DOHH2 (cell line): ENCODE measurements around the gene REL.

ENCODE experiments used
- CTCF ChIP-seq: fragments of 200-600 bp; sonication (generic); IDR thresholded peaks from one replicate; pipeline ENCODE4 v1.5.1; 2014; ENCODE audit warnings: antibody characterized with exemption, mild to moderate bottlenecking, low read depth, low read length; ENCODE audit not compliant: poor library complexity, severe bottlenecking
- EZH2phosphoT487 ChIP-seq: fragments of 200-600 bp; sonication (generic); IDR thresholded peaks from 2 replicates; pipeline ENCODE4 v1.6.1; 2017; ENCODE audit warnings: borderline replicate concordance, mild to moderate bottlenecking, antibody characterized with exemption, low read length, moderate library complexity, mixed read lengths

- no peak for TF ChIP-seq CTCF
- no peak for TF ChIP-seq EZH2phosphoT487
Measured at GRCh38 chr2:60849187-60849586, 32.2 kb upstream of the REL start.
